Neural crest cell (in vitro differentiated cells): Measurements from ENCODE around the gene UBE2E3. TPM values are rescaled to one million over a fixed set of nuclear protein-coding genes. Genes with fewer than 3 reads are reported as not detected.

Source experiments
- DNase-seq: peaks from one replicate; pipeline ENCODE4 v3.0.0; 2021; ENCODE audit warnings: low read depth, mixed read lengths, low spot score
- H3K27ac Mint-ChIP-seq: one replicate; pipeline ENCODE4 v1.8.0; 2021; ENCODE audit warnings: mild to moderate bottlenecking, mixed read lengths; ENCODE audit not compliant: unreplicated experiment
- H3K27me3 Mint-ChIP-seq: 2 replicates; pipeline ENCODE4 v1.8.0; 2021; ENCODE audit warnings: low read depth, mild to moderate bottlenecking, mixed read lengths
- H3K36me3 Mint-ChIP-seq: 2 replicates; pipeline ENCODE4 v1.8.0; 2021; ENCODE audit warnings: low read depth, mild to moderate bottlenecking, mixed read lengths
- H3K4me1 Mint-ChIP-seq: 2 replicates; pipeline ENCODE4 v1.8.0; 2021; ENCODE audit warnings: mixed read lengths
- H3K4me3 Mint-ChIP-seq: one replicate; pipeline ENCODE4 v1.8.0; 2021; ENCODE audit warnings: mild to moderate bottlenecking, mixed read lengths
- H3K9me3 Mint-ChIP-seq: 2 replicates; pipeline ENCODE4 v1.8.0; 2021; ENCODE audit warnings: mixed read lengths
- total RNA-seq: library from RNA; stranded (reverse); gene quantifications from 2 replicates; pipeline ENCODE4 v1.2.1, GENCODE V29; 2021
- TF ChIP-seq, protein P1 (sequence below): fragments of 200-600 bp; sonication (generic); conservative IDR thresholded peaks from 2 replicates; pipeline ENCODE4 v1.5.0; 2021; ENCODE audit warnings: antibody characterized with exemption, mild to moderate bottlenecking

Gene UBE2E3
- total RNA-seq, 1 donor from 2014 or later, result 228 TPM

DNA sequence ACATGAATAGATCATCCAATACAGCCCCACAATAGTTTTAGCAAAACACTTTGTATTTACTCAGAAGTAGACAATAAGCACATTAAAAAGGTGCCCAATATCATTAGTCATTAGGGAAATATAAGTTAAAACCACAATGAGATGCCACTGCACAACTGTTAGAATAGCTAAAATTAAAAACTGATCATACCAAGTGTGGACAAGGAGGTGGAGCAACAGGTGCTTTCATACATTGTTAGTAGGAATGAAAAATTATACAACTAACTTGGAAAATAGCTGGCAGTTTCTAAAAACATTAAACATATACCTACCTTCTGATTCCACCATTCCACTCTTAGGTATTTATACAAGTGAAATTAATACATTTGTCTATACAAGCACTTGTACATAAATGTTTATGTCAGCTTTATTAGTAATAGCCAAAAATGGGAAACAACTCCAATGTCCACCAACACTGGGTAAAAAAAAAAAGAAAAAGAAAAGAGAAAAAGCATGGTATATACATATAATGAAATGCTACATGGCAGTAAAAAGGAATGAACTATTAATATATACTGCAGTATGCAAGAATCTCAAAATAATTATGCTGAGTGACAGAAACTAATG, 27.6 kb upstream of the UBE2E3 start:
- Mint-ChIP-seq H3K4me1 (no peaks in the 10 kb centered on the region), H3K27me3 (no peaks in the 10 kb centered on the region), H3K4me3 (no peak overlapping the region), H3K36me3 (no peaks in the 10 kb centered on the region), H3K9me3 (no peaks in the 10 kb centered on the region), H3K27ac (no peak overlapping the region)
- TF ChIP-seq, protein P1, sequence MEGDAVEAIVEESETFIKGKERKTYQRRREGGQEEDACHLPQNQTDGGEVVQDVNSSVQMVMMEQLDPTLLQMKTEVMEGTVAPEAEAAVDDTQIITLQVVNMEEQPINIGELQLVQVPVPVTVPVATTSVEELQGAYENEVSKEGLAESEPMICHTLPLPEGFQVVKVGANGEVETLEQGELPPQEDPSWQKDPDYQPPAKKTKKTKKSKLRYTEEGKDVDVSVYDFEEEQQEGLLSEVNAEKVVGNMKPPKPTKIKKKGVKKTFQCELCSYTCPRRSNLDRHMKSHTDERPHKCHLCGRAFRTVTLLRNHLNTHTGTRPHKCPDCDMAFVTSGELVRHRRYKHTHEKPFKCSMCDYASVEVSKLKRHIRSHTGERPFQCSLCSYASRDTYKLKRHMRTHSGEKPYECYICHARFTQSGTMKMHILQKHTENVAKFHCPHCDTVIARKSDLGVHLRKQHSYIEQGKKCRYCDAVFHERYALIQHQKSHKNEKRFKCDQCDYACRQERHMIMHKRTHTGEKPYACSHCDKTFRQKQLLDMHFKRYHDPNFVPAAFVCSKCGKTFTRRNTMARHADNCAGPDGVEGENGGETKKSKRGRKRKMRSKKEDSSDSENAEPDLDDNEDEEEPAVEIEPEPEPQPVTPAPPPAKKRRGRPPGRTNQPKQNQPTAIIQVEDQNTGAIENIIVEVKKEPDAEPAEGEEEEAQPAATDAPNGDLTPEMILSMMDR, result no peak
- DNase-seq, result no peak

DNA sequence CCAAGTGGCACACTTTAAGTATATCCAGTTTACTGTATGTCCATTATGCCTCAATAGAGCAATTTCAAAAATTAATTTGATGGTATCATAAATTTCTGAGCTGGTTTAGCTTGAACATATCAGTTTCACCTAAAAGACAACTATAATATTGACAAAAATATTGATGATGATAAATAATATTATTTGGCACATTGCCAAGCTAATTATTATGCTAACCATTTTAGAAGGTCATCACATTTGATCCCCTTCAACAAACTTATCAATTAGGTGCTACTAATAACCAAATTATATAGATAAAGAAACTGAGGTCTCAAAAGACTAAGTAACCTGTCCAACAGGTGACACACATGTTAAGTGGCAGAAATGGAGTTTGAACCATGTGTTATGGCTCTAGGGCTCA, 26.9 kb upstream of the UBE2E3 start:
- H3K36me3 Mint-ChIP-seq, result no peaks in the 10 kb centered on the region
- no peaks in the 10 kb centered on the region for H3K27me3 Mint-ChIP-seq
- H3K27ac Mint-ChIP-seq, result no peak overlapping the region
- no peak overlapping the region for H3K4me3 Mint-ChIP-seq
- H3K9me3 Mint-ChIP-seq, result no peaks in the 10 kb centered on the region
- no peaks in the 10 kb centered on the region for H3K4me1 Mint-ChIP-seq
- TF ChIP-seq, protein P1, result no peak
- DNase-seq, result no peak

DNA sequence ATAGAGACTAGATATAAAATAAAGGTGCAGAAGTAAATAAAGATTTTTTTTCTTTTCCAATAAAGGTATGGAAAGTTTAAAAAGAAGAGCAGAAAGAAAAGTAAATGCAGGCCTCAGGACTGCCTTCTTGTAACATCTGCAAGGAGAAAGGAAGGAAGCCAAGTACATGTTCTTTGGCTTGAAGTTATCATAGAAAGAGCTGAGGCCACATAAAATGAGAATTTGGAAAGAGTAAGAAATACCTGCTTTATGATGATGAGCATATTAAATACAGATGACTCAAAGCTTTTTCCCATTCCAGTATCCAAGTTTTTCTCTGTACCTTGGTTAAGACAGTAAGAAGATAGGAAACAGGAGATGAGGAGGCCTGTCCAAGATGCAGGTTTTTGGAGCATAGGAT, 25.3 kb upstream of the UBE2E3 start:
- TF ChIP-seq, protein P1, result no peak
- no peak for DNase-seq
- Mint-ChIP-seq H3K27me3 (no peaks in the 10 kb centered on the region), H3K4me3 (no peak overlapping the region), H3K36me3 (no peaks in the 10 kb centered on the region), H3K27ac (no peak overlapping the region), H3K9me3 (no peaks in the 10 kb centered on the region), H3K4me1 (no peaks in the 10 kb centered on the region)

DNA sequence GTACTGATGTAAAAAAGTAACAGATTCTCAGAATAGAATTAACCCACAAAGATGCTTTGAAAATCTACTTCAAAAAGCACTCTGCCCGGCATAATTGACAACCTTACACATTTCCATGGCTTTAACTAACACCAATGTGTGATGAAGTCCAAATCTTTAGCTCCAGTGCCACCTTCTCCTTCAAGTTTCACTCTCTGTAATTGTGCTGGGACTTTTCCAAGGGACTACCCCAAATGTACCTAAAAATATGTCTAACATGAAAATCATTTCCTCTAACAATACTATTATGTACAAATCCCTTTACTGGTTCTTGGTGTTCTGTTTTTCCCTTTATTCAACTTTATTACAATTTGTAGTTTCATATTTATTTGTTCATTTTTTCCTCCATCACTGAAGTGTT, 20.6 kb upstream of the UBE2E3 start:
- H3K36me3 Mint-ChIP-seq, result no peaks in the 10 kb centered on the region
- no peak for DNase-seq
- H3K9me3 Mint-ChIP-seq, result no peaks in the 10 kb centered on the region
- no peaks in the 10 kb centered on the region for H3K4me1 Mint-ChIP-seq
- TF ChIP-seq, protein P1, result no peak
- H3K27me3 Mint-ChIP-seq, result no peaks in the 10 kb centered on the region
- H3K27ac Mint-ChIP-seq, result no peak overlapping the region
- H3K4me3 Mint-ChIP-seq, result no peak overlapping the region

DNA sequence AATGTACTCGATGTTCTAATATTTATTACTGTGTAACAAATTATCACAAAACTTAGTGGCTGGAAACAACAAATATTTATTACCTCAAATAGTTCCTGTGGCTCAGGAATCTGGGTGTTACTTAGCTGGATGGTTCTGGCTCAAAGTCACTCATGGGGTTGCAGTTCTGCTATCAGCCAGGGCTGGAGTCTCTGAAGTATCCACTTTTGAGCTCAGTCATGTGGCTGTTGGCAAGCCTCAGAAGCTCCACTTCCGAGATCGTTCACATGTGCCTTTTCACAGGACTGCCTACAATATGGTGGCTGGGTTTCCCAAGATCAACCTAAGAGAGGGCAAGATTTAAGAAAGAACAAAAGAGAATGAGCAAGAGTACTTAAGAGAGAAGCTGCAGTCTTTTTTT, 19.4 kb upstream of the UBE2E3 start:
- no peak overlapping the region for H3K27ac Mint-ChIP-seq
- H3K27me3 Mint-ChIP-seq, result no peaks in the 10 kb centered on the region
- no peaks in the 10 kb centered on the region for H3K36me3 Mint-ChIP-seq

More for the DNA sequence above, 19.4 kb upstream of the UBE2E3 start:
- H3K4me1 Mint-ChIP-seq, result no peaks in the 10 kb centered on the region
- H3K9me3 Mint-ChIP-seq, result no peaks in the 10 kb centered on the region
- TF ChIP-seq, protein P1, result no peak
- no peak overlapping the region for H3K4me3 Mint-ChIP-seq
- no peak for DNase-seq
